Gastroesophageal sphincter (tissue), 4 donors: Measurements from ENCODE around the gene GPR83. TPM values are rescaled to one million over a fixed set of nuclear protein-coding genes. Genes with fewer than 3 reads are reported as not detected.

Experiments used
- ATAC-seq: fragments of 150-250 bp; one replicate; pipeline ENCODE4 v1.9.1; 2016; ENCODE audit warnings: mild to moderate bottlenecking, moderate library complexity
- H3K27ac ChIP-seq, 4 donors: fragments of 200-600 bp; sonication (generic) in 3 of 4; 1 replicate in 3 of 4; 2 replicates in 1 of 4; pipeline ENCODE4 v1.5.1; 2016 to 2019
- H3K27me3 ChIP-seq: fragments of 200-600 bp; sonication (generic); one replicate; pipeline ENCODE4 v1.5.1; 2019
- H3K36me3 ChIP-seq, 2 donors: fragments of 200-600 bp; sonication (generic); one replicate each; pipeline ENCODE4 v1.5.1; 2019; ENCODE audit warnings: control low read depth in 1 of 2
- H3K4me1 ChIP-seq, 3 donors: fragments of 200-600 bp; sonication (generic); 1 replicate in 2 of 3; 2 replicates in 1 of 3; pipeline ENCODE4 v1.5.1; 2016 to 2019; ENCODE audit warnings: control low read depth in 2 of 3
- H3K4me3 ChIP-seq, 2 donors: fragments of 200-600 bp; sonication (generic); one replicate each; pipeline ENCODE4 v1.5.1; 2019; ENCODE audit warnings: mild to moderate bottlenecking in 1 of 2, moderate library complexity in 1 of 2
- H3K9me3 ChIP-seq, 3 donors: fragments of 200-600 bp; sonication (generic); one replicate each; pipeline ENCODE4 v1.5.1; 2017 to 2019; ENCODE audit warnings: control low read depth in 2 of 3
- CTCF ChIP-seq, 4 experiments: fragments of 200-600 bp in 2 of 4; fragments of 450-650 bp in 2 of 4; sonication (generic) in 1 of 4; IDR thresholded peaks; one replicate each; pipeline ENCODE4 v1.5.1; 2017 to 2019; ENCODE audit warnings: antibody characterized with exemption in 4 of 4, mild to moderate bottlenecking in 2 of 4, moderate library complexity in 2 of 4
- EP300 ChIP-seq: sonication (generic); formaldehyde crosslinking; IDR thresholded peaks from one replicate; pipeline ENCODE4 v1.6.1; 2017; ENCODE audit warnings: antibody characterized with exemption, mild to moderate bottlenecking
- POLR2A ChIP-seq, 2 donors: fragments of 450-650 bp; IDR thresholded peaks; one replicate each; pipeline ENCODE4 v1.6.1; 2017; ENCODE audit warnings: antibody characterized with exemption in 2 of 2, mild to moderate bottlenecking in 2 of 2, moderate library complexity in 1 of 2
- POLR2AphosphoS5 ChIP-seq: sonication (generic); formaldehyde crosslinking; IDR thresholded peaks from one replicate; pipeline ENCODE4 v1.6.1; 2017; ENCODE audit warnings: antibody characterized with exemption
- WGBS, 2 donors: methylation state at CpG; one replicate each; pipeline ENCODE4 v1.1.5; 2018; ENCODE audit warnings: low coverage in 1 of 2; 5-methylcytosine and 5-hydroxymethylcytosine counted together
- total RNA-seq, 4 donors: library from RNA; depleted of rRNA; stranded (reverse); fragments of >200 nt; gene quantifications; one replicate each; pipeline ENCODE4 v1.1.0, GENCODE V29; 2016

GPR83 gene
- total RNA-seq = under 1 TPM in 3 of 4 donors, not detected in 1; 0.27 to 0.62 (median 0.35) TPM

- no peak for TF ChIP-seq EP300
- no peak for TF ChIP-seq POLR2A (IDR thresholded peaks at IDR 0.05)
- TF ChIP-seq POLR2AphosphoS5 = no peak
- TF ChIP-seq CTCF (IDR thresholded peaks at IDR 0.05) = no peak
- Histone ChIP-seq H3K4me1 (peaks cover 0 to 14% (median 0%) of the 10 kb centered on the region in 3 donors), H3K27ac (no peak within 1 kb of the TSS), H3K4me3 (peak within 1 kb of the TSS in 1 of 2 donors; percentile 43), H3K27me3 (peaks cover 59% of the 10 kb centered on the region), H3K36me3 (no peaks in the 10 kb centered on the region), H3K9me3 (no peaks in the 10 kb centered on the region)
- ATAC-seq = no peak
- 9 to 12% methylated on average over 12 to 16 of the region's 73 CpGs for WGBS, 2 donors
Observed at GRCh38 chr11:94400839-94401772, at the start of gene GPR83. Gene GPR83 (minus strand): TSS chr11:94401419. CDS start chr11:94401247, 172 bp downstream.

- Histone ChIP-seq H3K9me3 (no peaks in the 10 kb centered on the region), H3K27me3 (no peaks in the 10 kb centered on the region), H3K4me1 (no peaks in the 10 kb centered on the region), H3K4me3 (no peak overlapping the region), H3K27ac (no peak overlapping the region), H3K36me3 (peaks cover 2 to 53% of the 10 kb centered on the region in 2 donors)
- 51 to 74% methylated on average over 3 of the region's 3 CpGs for WGBS, 2 donors
- TF ChIP-seq POLR2AphosphoS5 (no peak), CTCF (IDR thresholded peaks at IDR 0.05) (no peak), EP300 (no peak), POLR2A (IDR thresholded peaks at IDR 0.05) (no peak)
- no peak for ATAC-seq
Observed at GRCh38 chr11:94450048-94450447, 48.8 kb upstream of the GPR83 start.

- H3K36me3 ChIP-seq = peaks cover 5 to 58% of the 10 kb centered on the region in 2 donors
- 39 to 47% methylated on average over 2 of the region's 2 CpGs for whole genome bisulfite sequencing, 2 donors
- peak; percentile 43 for ATAC-seq
Observed at GRCh38 chr11:94449437-94449836, 48.2 kb upstream of the GPR83 start.

GRCh38 chr11:94449029-94449428 is 47.8 kb upstream of the GPR83 start:
- no peaks in the 10 kb centered on the region for H3K27me3 ChIP-seq
- peaks cover 5 to 62% of the 10 kb centered on the region in 2 donors for H3K36me3 ChIP-seq
- no peak for ATAC-seq
- no peak overlapping the region for H3K4me3 ChIP-seq
- no peaks in the 10 kb centered on the region for H3K4me1 ChIP-seq
- no peak overlapping the region for H3K27ac ChIP-seq
- no peaks in the 10 kb centered on the region for H3K9me3 ChIP-seq
- no peak for TF ChIP-seq EP300
- TF ChIP-seq POLR2AphosphoS5 = no peak
- TF ChIP-seq CTCF (IDR thresholded peaks at IDR 0.05) = no peak
- no peak for TF ChIP-seq POLR2A (IDR thresholded peaks at IDR 0.05)
- WGBS, 2 donors = 68 to 77% methylated on average over 1 of the region's 1 CpG

More at GRCh38 chr11:94449437-94449836, 48.2 kb upstream of the GPR83 start:
- Histone ChIP-seq H3K4me1 (no peaks in the 10 kb centered on the region), H3K9me3 (no peaks in the 10 kb centered on the region), H3K27ac (no peak overlapping the region), H3K27me3 (no peaks in the 10 kb centered on the region), H3K4me3 (no peak overlapping the region)
- TF ChIP-seq POLR2A (IDR thresholded peaks at IDR 0.05) (no peak), EP300 (no peak), CTCF (IDR thresholded peaks at IDR 0.05) (no peak), POLR2AphosphoS5 (no peak)
